HG02970 (cell line): Measurements from ENCODE around the gene VSIG2.
"Not testable (repeated sequence)": the region's sequence is repeated elsewhere in the genome, so short reads cannot be mapped to it uniquely, and the experiment has no call there.

Experiments used
- ATAC-seq: cut with Tn5 transposase; IDR thresholded peaks from one replicate; pipeline ENCODE4 v1.9.1; 2021; ENCODE audit warnings: mild to moderate bottlenecking, moderate library complexity, moderate number of reproducible peaks; ENCODE audit not compliant: unreplicated experiment, low FRiP score

The VSIG2 gene, protein sequence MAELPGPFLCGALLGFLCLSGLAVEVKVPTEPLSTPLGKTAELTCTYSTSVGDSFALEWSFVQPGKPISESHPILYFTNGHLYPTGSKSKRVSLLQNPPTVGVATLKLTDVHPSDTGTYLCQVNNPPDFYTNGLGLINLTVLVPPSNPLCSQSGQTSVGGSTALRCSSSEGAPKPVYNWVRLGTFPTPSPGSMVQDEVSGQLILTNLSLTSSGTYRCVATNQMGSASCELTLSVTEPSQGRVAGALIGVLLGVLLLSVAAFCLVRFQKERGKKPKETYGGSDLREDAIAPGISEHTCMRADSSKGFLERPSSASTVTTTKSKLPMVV

DNA sequence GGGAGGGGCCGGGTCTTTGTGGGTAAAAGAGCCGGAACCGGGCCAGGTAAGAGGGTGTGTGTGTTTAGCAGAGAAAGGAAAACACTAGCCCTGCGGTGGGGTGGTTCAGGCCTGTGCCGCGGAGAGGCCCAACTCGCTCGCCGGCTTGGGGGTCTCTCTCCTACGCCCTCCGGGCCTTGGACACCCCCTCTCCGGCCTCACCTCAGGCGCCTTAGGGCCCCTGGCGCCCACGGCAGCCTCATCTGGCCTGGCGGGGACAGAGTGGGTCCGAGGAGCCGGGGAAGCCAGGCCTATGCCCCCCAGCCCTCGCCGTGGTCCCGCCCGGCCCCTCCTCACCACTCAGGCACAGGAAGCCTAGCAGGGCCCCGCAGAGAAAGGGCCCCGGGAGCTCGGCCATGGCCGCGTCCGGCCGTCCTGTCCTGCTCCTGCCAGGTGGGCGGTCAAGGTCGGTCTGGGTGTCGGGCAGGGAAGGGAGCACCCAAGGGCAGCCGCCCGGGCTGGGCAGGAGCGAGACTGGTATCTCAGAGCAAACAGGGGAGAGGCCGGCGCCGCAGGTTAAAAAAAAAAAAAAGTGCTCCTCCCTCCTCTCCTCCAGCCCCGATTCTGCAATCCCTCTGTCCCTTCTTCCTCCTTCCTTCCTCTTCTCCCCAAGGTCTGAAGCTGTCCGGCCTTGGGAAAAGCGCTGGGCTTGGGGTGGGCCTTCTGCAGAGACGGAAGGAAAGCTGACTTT is at the start of gene VSIG2:
Gene VSIG2 (minus strand): TSS at position 515 of the 730 bp plus-strand sequence. CDS start 118 bp downstream, at position 397.
- no peak for ATAC-seq

DNA sequence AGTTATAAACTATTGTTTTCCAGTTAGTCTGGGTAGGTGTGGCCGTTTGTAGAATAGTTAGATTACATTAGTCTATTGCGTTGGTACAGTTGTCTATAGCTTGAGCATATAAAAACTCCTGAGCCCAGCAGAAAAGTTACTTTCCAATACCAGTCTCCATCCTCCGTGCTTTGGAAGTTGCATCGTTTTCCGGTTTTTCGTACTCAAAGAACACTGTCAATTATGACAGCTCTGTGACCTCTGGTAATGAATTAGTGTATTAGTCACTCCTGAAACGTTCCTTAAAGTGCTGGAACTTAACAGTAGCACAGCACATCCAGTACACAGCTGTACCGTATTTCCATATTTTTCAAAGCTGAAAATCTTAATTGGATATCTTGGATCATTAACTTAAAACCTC is 49.0 kb upstream of the VSIG2 start:
- ATAC-seq, result no peak

DNA sequence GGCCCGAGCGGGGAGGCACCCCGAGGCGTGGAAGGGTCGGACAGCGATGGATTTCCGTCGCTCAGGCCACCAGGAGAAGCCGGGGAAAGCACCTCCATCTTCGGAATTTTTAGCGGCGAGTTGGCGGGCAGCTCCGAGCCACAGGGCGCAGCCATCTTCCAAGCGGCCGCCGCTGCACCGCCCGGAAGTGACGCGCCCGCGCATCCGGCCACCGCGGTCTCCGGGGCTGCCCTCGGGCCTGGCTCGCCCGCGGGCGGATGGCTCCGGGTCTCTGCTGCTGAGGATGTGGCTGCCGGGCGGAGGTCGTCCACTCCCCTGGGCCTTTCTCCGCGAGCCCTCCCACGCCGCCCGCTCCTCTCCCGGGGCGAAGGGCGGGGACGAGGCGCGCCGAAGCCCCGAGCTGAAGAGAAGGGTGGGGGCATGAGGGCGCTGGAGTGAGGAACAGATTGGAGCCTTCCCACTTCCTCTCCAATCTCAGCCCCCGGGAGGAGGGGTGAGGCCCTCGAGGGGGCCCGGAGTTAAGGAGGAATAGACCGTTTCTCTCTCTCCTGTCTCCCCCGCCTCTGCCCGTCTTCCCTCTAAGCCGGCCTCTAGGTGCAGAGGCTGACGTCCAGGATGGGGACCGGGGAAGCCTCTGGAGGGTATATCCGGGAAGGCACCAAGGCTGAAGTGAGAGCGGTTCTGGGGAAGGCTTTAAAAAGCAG is 48.3 kb upstream of the VSIG2 start, which contains the start of gene MSANTD2:
Gene MSANTD2 (minus strand): TSS at position 181 of the 704 bp plus-strand sequence. CDS start 26 bp downstream, at position 155.
- peak; percentile 91 for ATAC-seq

DNA sequence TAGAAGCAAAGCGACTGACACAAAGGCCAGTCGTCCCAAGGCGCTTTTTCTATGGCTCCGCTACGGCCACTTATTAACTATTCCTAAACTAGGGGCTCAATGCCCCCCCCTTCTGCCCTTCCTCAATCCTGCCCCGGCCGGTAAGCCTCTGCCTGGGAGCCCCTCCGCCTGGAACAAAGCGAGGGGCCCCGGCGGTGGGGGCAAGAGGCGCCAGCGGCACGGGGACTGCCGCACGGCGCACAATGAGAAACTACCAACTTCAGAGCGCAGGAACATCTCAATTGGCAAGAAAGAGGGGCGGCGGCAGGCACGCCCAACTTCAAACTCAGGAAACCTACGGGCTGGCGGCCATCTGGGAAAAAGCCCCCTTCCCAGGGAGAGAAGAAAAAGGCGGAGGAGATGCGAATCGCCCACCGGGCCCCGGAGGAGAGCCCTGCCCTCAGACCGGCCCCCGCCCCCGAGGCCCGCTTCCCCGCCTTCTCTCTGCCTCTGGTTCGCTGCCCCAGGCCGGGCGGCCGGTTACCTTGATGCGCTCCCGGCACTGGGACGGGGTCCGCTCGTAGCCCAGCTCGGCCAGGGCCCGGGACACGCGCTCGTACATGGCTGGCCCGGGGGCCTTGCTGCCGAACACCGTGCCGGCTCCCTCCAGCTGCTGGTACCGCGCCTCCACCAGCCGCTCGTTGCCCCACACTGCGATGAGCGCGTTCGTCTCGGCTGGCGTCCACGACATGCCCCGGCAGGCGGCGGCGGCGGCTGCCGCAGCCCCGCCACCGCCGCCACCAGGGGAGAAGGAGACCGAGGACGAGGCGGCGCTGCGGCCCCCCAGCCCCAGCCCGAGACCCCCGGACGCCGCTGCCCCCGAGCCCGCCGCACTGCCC is 47.5 kb upstream of the VSIG2 start:
- ATAC-seq, result peak; percentile 39

DNA sequence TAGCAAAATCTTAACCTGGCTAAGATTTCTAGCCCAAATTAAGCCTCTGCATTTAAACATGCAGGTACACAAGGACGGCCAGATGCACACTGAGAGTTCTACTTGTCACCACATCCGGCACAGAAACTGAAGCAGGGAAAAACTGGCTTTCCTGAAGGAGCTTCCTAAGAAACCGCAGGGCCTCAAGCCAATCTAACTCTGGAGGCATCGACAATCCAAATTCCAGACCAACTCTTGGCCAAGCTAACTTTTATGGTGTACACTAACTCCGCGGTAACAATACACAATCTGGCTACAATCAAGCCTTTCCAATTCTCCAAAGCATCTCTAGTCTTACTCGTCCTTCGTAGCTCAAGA is 46.9 kb upstream of the VSIG2 start:
- ATAC-seq, result peak; percentile 10

DNA sequence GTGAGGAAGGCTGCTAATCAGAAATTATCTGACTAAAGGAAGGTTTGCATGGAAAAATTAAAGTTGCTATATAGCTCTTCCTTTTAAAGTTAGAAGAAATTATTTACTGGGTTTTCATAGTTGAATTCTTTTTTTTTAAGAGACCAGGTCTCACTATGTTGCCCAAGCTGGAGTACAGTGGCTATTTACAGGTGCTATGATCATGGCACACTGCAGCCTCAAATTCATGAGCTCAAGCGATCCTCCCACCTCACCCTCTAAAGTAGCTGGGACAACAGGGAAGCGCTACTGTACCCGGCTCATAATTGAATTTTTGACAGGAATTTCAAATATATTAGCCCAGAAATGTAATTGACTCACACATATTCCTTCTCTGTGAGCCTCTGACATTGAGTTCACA is 44.3 kb upstream of the VSIG2 start:
- no peak for ATAC-seq

DNA sequence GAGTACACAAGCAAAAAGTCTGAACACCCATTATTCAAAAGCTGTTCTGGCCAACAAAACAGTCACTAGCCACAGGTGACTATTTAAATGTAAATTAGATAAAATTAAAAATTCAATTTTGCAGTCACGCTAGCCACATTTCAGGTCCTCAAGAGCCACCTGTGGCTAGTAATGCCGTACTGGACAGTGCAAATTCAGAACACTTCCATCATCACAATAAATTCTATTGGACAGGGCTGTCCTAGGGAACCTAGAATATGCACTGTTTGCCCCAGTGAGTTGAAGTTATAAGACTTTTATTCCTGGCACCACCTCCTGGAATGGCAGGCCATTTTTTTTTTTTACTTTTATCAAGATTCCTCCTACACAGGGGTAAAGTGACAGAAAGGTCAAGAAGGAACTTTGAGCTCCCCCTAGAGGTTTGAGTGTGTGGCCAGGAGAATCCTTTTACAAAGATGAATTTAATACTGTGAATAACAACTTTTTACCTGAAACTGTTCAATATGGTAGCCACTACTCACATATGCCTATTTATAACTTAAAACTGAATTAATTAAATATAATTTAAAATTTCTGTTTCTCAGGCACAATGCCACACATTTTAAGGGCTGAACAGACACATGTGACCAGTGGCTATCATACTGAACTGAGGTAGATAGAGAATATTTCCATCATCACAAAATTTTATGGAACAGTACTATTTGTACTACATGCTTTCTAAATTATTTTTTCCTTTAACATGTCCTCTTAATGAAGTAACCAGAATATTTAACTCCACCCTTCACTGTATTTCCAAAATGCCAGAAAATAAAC is 41.6 kb upstream of the VSIG2 start:
- no peak for ATAC-seq

DNA sequence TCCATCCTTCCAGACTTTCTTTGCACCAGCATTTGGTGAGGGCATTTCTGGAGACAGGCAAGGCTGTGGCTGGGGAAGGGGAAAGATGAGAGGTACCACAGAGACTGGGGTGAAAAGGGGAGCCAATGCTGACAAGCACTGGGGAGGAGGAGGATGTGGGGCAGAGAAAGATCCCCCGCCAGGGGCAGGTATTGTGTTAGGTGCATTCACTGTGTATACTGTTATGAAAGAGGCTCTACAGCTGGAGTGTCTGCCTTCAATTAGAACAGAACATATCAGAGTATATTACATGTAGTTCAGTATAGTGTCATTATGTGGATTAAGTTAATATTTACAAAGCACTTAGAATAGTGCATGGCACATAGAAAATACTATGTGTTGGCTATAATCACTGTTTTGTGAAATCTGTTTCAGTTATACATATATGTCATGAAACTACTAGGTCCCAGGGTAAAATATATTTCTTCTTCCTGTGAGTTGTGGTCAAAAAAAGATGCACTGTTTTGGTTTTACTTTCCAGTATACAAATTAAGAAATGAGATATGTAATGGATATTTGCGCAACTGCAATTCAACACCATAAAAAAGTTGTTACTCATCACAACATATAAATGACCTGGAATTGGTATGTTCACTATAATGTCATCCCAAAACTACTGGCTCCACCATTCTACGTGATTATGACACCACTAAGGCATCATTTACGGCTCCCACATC is 39.7 kb upstream of the VSIG2 start:
- ATAC-seq, result peak; percentile 51

DNA sequence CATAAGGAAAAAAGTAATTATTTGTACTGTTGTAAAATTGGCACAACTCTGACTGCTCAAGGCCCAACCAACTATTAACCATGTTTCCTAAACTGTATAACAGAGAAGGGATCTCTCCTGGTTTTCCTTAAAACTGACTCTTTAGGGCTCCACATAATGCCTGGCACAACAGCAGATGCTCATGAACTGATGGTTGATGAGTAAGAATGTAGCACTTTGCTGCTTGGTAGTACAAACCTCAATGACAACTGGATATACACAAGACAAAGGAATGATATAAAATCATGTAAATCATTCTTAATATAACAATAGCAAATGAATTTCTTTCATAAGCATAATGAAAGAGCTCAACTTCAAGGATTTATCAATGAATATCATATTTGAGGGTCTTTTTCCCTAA is 36.5 kb upstream of the VSIG2 start:
- no peak for ATAC-seq

DNA sequence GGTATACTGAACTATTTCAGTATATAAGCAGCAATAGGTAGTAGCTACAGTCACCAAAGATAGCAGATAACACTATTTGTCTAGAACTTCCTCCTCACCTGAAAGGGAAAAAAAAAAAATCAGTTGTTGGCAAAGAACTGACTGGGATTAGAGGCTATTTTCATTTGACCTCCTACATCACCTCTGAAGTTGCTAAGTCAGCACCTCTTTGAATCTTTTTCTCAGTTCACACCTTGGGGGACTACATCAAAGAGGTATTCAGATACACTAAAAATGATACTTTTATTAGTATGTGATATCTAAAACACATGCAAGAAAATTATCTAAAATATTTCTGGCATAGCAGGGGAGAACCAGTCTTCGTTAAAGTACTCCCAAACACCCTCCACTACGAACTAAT is 32.0 kb upstream of the VSIG2 start:
- no peak for ATAC-seq

DNA sequence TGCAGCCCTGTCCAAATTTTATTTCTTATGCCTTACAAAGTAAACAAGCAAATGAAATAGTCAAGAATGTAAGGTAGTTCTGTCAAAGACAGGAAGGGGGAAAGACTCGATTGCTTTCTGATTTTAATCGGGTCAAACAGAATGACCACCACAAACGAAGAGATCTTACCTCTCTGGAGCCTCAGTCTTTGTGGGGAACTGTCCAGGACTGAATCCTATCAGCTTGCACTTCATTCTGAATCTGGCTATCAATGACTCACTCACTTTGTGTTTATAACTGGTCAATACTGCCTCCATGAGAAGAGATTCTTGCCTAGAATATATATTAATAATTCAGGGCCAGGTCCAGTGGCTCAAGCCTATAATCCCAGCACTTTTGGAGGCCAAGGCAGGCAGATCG is 30.9 kb upstream of the VSIG2 start:
- no peak for ATAC-seq

DNA sequence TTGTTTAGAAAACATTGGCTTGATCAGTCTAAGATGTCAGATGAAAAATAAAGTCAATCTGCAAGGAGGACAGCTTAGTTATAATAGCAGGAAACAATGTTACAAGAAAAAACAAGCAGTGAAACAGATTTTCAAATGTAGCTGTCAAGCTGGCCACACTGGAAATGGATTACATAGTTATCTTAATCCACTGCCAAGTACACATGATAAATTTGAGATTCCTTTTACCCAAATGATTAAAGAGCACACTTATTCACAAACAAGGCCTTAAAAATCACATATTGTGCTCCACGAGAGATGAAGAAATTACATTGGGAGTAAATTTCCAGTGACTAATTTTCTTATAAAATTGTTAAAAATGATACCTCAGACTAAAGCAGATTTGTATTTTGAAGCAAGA is 27.5 kb upstream of the VSIG2 start:
- no peak for ATAC-seq

DNA sequence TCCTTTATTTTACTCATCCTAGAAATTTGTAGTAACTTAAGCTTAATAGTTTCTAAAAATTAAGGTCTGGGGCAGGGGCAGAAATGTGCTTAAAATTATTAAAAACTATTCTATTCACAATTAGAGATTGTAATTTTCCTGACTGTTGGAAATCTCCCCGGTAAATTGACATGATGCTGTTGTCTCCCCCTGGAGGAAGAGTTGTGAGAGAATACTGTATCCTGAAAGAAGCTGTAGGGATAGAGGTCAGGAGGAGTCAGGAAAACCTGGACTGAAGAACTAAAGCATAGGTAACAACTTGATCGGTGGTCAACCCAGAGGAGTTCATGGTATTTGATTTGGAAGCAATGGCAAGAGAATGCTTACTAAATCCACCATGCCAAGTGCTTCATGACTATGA is 26.2 kb upstream of the VSIG2 start:
- no peak for ATAC-seq

DNA sequence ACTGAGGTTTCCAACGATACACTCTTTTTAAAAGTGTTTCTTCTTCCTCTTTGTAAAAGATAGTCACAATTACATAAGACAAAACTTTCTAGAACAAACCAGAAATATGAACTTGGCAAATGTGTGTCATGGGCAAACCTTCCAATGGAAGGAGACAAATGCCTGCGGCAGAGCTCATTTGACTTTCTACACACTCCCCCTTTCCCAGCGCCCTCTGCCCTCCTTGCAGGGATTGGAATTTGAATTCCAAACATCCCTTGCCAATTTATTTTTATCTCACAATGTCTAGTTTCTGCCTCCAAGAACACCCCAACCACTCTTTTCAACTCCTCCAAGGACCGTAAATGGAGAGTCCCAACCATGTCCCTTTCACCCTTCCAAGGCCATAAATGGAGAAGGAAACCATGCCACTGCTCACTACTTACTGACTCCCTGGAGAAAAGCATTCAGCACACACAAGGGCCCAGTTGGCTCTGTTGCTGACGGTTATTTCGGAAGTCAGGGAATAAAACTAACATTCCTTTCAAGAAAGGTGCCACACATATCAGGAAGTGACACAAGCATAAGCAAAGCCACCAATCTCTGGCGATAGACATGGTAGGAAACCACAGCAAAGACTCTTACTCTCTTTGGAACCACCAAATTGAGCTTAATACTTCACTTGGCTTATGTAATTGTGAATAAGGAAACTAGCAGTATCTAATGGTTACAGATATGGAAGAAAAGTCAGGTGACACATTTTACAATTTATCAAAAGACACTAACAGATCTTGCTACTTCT is 25.0 kb upstream of the VSIG2 start:
- ATAC-seq, result no peak

DNA sequence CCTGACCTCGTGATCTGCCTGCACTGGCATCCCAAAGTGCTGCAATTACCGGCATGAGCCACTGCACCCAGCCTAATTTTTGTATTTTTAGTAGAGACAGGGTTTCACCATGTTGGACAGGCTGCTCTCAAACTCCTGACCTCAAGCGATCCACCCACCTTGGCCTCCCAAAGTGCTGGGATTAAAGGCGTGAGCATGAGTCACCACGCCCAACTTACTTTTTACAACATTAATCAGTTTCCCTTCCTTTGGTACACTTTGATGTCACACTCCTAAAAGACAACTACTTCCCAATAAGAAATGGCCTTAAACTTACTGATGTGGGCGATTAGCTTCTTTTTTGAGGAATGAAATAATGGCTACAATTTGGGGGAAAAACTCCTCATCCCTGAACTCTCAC is 18.9 kb upstream of the VSIG2 start:
- not testable (repeated sequence) for ATAC-seq

DNA sequence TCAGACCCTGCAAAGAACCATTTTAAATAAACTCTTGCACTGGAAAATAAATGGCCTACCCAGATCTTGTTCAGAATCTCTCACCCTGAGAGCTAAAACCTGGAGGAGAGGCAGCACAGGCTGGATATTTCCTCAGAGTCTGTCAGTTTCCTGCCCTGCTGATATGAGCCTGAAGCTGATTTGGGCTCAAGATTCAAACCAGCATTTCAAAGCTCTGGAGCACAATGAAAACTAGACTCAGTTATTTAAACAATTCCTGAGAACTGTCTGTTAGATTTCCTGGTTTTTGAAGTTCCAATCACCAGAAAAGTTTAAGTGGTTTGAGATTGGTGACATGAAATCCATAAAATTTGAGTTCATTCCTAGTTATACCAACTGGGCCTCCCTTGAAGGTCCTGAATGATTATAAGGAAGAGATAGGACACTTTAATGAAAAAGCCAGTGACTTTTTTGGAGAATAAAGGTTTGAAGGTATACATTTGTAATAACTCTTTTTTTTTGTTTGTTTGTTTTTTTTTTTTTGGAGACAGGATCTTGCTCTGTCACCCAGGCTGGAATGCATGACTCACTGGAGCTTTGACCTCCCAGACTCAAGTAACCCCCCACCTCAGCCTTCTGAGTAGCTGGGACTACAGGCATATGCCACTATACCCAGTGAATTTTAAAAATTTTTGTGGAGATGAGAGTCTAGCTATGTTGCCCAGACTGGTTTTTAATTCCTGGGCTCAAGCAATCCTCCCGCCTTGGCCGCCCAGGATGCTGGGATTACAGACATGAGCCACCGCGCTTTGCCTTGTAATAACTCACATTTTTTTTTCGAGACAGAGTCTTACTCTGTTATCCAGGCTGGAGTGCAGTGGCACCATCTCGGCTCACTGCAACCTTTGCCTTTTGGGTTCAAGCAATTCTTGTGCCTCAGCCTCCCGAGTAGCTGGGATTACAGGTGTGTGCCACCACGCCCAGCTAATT is 18.0 kb upstream of the VSIG2 start:
- ATAC-seq, result no peak

DNA sequence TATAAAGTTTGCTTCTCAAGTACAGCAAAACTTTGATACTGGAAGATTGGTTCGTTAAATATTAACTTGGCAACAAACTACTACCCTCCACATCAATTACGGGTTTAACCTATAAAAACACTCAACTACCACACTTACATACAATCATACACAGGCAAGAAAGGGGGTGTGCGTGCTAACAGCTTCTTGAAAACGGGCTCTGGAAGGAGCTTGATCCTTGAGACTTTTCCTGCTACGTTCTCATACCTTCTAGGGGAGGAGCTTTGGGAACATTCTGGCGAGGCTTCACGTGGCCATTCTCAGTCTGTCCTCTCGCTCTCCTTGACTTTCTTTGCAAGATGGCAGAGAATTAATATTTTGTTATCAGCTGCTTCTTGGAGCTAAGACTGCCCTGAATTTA is 16.9 kb upstream of the VSIG2 start:
- no peak for ATAC-seq
